ENCODE results near the gene SOX13. TPM values are rescaled to one million over a fixed set of nuclear protein-coding genes. Genes with fewer than 3 reads are reported as not detected.

SOX13 gene
- total RNA-seq, 1 experiment from 2014 or later = 94.4 TPM

GRCh38 chr1:204132718-204133117, 59.8 kb downstream of the SOX13 start:
- no peak for DNase-seq
- H3K27me3 ChIP-seq (ENCODE audit: control insufficient read depth, insufficient read depth, low read length) = no peaks in the 10 kb centered on the region; the same call in 1 of the 2 replicates
- H3K36me3 ChIP-seq (replicated peaks; ENCODE audit: control insufficient read depth, insufficient read depth, low read length) = peaks cover 9% of the 10 kb centered on the region
- no peak overlapping the region for H3K4me3 ChIP-seq (ENCODE audit: insufficient read depth, low read depth, low read length)

DNA sequence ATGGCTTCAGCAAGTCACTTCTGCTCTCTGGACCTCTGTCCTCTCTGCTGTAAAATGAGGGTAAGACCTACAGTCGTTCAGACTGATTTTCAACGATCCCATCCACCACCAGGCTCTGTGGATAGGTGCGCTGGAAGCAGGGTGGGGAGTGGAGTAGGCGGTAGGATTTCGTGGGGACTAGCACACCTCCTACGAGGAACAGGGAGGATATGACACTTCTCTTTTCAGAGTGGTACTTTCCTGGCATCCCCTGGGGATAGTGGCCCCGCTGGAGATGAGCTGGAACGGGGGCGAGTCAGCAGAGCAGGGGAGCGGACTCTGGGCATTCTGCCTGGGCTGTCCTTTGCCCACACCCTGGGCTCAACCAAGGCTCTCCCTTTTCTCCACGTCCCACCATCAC, 61.2 kb downstream of the SOX13 start:
- Histone ChIP-seq H3K4me3 (ENCODE audit: insufficient read depth, low read depth, low read length) (no peak overlapping the region), H3K27me3 (ENCODE audit: control insufficient read depth, insufficient read depth, low read length) (no peaks in the 10 kb centered on the region; the same call in 1 of the 2 replicates), H3K36me3 (replicated peaks; ENCODE audit: control insufficient read depth, insufficient read depth, low read length) (peaks cover 6% of the 10 kb centered on the region)
- no peak for DNase-seq

DNA sequence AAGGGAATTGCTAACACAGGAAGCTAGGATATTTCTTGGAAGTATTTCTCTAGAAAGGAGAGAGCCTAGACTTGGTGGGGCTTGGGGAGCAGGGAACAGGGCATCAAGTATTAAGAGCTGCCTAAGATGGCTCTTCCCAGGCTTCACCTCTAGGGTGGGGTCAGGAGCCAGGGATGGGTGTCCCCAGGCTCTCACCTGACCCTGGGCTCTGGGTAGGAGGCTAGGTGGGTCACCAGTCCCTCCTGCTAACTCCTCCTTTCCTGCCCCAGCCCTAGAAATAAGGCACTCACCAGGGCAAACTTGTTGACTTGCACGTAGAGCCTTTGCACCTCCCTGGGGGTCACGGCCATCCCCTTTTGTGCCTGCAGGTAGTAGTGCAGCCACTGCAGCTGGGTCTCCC, 63.9 kb downstream of the SOX13 start:
- DNase-seq = peak; percentile 75
- Histone ChIP-seq H3K4me3 (ENCODE audit: insufficient read depth, low read depth, low read length) (no peak overlapping the region), H3K36me3 (replicated peaks; ENCODE audit: control insufficient read depth, insufficient read depth, low read length) (peaks cover 9% of the 10 kb centered on the region), H3K27me3 (ENCODE audit: control insufficient read depth, insufficient read depth, low read length) (no peaks in the 10 kb centered on the region; the same call in 1 of the 2 replicates)

DNA sequence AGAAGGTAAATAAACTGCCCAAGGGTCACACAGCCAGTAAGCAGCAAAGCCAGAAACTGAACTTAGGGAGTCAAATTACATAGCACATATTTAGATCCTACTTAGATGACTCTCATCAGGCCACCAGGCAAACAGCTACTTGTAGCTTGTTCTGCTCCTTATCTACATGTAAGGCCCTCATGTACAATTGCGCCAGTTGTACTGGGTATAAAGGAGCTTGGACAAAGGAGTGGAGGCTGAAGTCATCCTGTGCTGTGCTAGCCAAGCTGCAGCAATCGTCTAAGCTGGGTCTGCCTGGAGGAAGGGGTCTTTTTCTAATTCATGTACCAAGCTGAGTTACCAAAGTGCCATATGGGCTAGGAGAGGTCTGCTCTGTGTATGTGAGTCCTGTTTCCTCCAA, 66.2 kb downstream of the SOX13 start:
- DNase-seq = no peak
- no peak overlapping the region for H3K4me3 ChIP-seq (ENCODE audit: insufficient read depth, low read depth, low read length)
- no peaks in the 10 kb centered on the region; the same call in 1 of the 2 replicates for H3K27me3 ChIP-seq (ENCODE audit: control insufficient read depth, insufficient read depth, low read length)
- peaks cover 7% of the 10 kb centered on the region for H3K36me3 ChIP-seq (replicated peaks; ENCODE audit: control insufficient read depth, insufficient read depth, low read length)

GRCh38 chr1:204139952-204140351, 67.0 kb downstream of the SOX13 start:
- no peak for DNase-seq
- Histone ChIP-seq H3K27me3 (ENCODE audit: control insufficient read depth, insufficient read depth, low read length) (no peaks in the 10 kb centered on the region; the same call in 1 of the 2 replicates), H3K36me3 (replicated peaks; ENCODE audit: control insufficient read depth, insufficient read depth, low read length) (peaks cover 3% of the 10 kb centered on the region; the same call in 1 of the 2 replicates), H3K4me3 (ENCODE audit: insufficient read depth, low read depth, low read length) (no peak overlapping the region)

DNA sequence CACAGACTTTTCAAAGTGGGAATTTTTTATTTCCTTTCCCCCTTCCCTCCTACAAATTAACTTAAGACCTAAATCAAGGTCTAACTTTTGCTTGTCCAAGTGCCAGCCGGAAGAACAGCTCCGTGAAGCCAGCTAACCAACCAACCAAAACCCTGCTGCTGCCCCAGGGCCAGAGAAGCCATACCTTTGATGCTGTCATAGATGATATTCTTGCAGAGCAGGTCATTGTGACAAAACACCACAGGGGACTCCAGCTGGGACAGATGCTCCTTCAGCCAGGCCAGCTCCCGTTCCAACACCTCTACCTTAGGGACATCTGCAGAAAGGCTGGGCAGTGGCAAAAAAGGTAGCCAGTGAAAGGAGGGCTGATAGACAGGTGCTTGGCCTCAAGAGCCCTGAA, 68.2 kb downstream of the SOX13 start:
- H3K27me3 ChIP-seq (ENCODE audit: control insufficient read depth, insufficient read depth, low read length) = no peaks in the 10 kb centered on the region; the same call in 1 of the 2 replicates
- H3K4me3 ChIP-seq (ENCODE audit: insufficient read depth, low read depth, low read length) = no peak overlapping the region
- peaks cover 4% of the 10 kb centered on the region for H3K36me3 ChIP-seq (replicated peaks; ENCODE audit: control insufficient read depth, insufficient read depth, low read length)
- DNase-seq = no peak

- Histone ChIP-seq H3K36me3 (replicated peaks; ENCODE audit: control insufficient read depth, insufficient read depth, low read length) (peaks cover 4% of the 10 kb centered on the region), H3K27me3 (ENCODE audit: control insufficient read depth, insufficient read depth, low read length) (no peaks in the 10 kb centered on the region; the same call in 1 of the 2 replicates), H3K4me3 (ENCODE audit: insufficient read depth, low read depth, low read length) (no peak overlapping the region)
- DNase-seq = no peak
Measured at GRCh38 chr1:204142032-204142974, 69.4 kb downstream of the SOX13 start.

- DNase-seq = no peak
- Histone ChIP-seq H3K4me3 (ENCODE audit: insufficient read depth, low read depth, low read length) (no peak overlapping the region), H3K36me3 (replicated peaks; ENCODE audit: control insufficient read depth, insufficient read depth, low read length) (peaks cover 4% of the 10 kb centered on the region), H3K27me3 (ENCODE audit: control insufficient read depth, insufficient read depth, low read length) (no peaks in the 10 kb centered on the region)
Measured at GRCh38 chr1:204143276-204144041, 70.5 kb downstream of the SOX13 start.

- H3K4me3 ChIP-seq (ENCODE audit: insufficient read depth, low read depth, low read length) = no peak overlapping the region
- peaks cover 2% of the 10 kb centered on the region for H3K36me3 ChIP-seq (replicated peaks; ENCODE audit: control insufficient read depth, insufficient read depth, low read length)
- no peaks in the 10 kb centered on the region for H3K27me3 ChIP-seq (ENCODE audit: control insufficient read depth, insufficient read depth, low read length)
- DNase-seq = no peak
Measured at GRCh38 chr1:204145033-204145504, 72.2 kb downstream of the SOX13 start.

GRCh38 chr1:204146309-204146708, 73.4 kb downstream of the SOX13 start:
- H3K4me3 ChIP-seq (ENCODE audit: insufficient read depth, low read depth, low read length) = no peak overlapping the region
- peaks cover 8% of the 10 kb centered on the region for H3K27me3 ChIP-seq (ENCODE audit: control insufficient read depth, insufficient read depth, low read length)
- H3K36me3 ChIP-seq (replicated peaks; ENCODE audit: control insufficient read depth, insufficient read depth, low read length) = peaks cover 2% of the 10 kb centered on the region; the same call in 1 of the 2 replicates
- no peak for DNase-seq

DNA sequence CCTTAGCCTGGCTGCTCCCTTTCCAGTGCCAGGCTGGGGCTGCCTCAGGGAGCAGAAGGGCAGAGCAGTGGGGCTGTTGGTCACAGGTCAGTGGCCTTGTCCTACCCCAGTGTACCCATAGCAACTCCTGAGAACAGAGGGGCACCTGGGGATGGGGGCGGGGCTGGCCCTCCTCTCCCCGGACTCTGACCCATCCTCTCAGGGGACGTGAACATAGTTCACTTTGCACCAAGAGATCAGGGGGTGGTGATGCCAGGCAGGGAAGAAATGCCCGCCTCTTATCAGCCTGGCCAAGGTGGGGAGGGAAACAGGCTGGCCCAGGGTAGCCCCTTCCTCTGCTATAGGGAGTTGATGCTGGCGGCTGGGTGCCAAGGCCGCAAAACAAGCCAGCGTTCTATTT, 74.0 kb downstream of the SOX13 start:
- no peak for DNase-seq
- Histone ChIP-seq H3K4me3 (ENCODE audit: insufficient read depth, low read depth, low read length) (no peak overlapping the region), H3K36me3 (replicated peaks; ENCODE audit: control insufficient read depth, insufficient read depth, low read length) (peaks cover 2% of the 10 kb centered on the region; the same call in 1 of the 2 replicates), H3K27me3 (ENCODE audit: control insufficient read depth, insufficient read depth, low read length) (peaks cover 9% of the 10 kb centered on the region)

DNA sequence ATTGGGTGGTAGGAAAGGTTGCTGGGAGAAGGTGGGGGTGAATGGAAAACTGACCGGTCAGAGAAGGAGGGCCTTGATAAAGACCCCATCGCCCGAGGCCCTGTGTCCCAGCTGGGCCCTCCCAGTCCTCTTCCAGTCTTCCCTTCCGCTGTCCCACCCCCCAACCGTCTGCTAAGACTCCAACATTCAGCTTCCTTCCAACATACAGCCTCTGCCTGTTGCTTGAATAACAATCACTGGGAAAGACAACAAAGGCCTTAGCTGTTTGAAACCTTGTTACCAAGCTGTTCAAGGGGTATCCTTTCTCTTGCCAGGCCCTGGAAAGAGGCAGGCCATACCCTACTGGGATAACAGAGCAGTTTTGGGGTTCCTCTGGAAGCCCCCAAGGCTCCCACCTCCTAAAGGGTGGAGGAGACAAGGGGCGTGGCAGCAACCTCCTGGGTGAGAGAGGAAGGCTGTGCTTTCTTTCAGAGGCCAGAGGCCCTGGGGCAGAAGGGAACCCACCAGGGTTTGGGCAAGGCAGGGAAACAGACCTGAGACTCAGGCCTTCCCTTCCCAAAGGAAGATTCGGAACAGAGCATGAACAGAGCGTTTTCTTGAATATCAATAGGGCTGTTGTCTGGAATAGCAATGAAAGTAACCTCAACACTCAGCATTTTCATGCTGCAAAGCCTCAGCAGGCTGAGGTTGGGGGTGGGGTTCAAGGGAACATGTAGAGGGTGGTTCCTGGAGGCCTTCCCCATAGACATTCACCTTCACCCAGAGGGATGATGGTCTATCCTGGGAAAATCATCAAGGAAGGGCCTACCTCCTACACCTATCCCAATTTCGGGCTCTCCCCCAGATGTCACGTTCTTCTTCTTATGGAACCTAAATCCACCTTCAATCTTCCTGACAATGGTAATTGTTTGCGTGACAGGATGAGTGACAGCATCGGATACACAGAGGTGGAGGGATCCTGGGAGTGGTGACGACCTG, 74.8 kb downstream of the SOX13 start:
- peak; percentile 78 for DNase-seq
- Histone ChIP-seq H3K27me3 (ENCODE audit: control insufficient read depth, insufficient read depth, low read length) (peaks cover 15% of the 10 kb centered on the region), H3K4me3 (ENCODE audit: insufficient read depth, low read depth, low read length) (no peak overlapping the region), H3K36me3 (replicated peaks; ENCODE audit: control insufficient read depth, insufficient read depth, low read length) (peaks cover 2% of the 10 kb centered on the region; the same call in 1 of the 2 replicates)

DNA sequence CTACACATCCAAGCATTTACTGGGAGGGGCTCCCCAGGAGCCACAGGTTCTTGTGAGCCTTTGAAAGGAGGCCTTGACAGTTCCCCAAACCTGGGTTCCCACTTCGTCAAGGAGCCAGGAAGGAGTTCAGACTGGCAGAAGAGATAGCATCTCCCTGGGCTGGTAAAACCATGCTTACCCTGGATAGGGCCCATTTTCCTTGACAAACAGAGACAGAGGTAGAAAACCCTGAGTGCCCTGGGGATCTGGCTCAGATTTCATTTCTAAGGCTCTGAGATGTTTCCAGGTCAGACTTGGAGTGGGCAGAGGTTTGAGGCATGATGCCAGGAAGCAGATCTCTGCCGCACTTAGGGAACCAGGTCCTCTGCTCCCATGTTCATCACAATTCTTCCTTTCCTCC, 76.2 kb downstream of the SOX13 start:
- peaks cover 17% of the 10 kb centered on the region for H3K27me3 ChIP-seq (ENCODE audit: control insufficient read depth, insufficient read depth, low read length)
- no peak overlapping the region for H3K4me3 ChIP-seq (ENCODE audit: insufficient read depth, low read depth, low read length)
- H3K36me3 ChIP-seq (replicated peaks; ENCODE audit: control insufficient read depth, insufficient read depth, low read length) = peaks cover 2% of the 10 kb centered on the region; the same call in 1 of the 2 replicates
- DNase-seq = no peak

All from H7 (cell line).